ENCODE results near the gene IRX6. TPM values are rescaled to one million over a fixed set of nuclear protein-coding genes. Genes with fewer than 3 reads are reported as not detected.

The IRX6 gene
- polyA plus RNA-seq, 6 donors from 2014 or later = not detected

DNA sequence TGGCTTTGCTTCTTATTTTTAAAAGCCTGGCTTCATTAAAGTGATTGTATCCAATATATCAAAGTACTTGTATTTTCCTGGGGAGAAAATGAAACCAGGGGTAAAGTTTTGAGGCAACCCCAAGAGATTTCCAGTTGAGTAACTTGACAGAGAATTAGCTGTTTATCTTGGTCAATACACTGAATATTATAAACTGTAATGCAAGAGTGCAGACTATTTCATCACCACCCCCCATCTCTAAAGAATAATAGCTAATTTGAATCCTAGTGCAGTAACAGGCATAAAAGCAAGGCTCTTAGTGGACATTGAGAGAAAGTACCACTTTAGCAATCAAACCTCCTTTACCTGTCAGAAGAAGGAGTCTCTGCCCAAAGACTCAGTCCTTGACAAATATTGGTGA is 27.0 kb downstream of the IRX6 start:
- DNase-seq (no peak), ATAC-seq (ENCODE audit: low read depth in 2 of 2) (no peak)
- peaks cover 0 to 9% (median 1%) of the 10 kb centered on the region in 7 donors for H3K9me3 Mint-ChIP-seq

DNA sequence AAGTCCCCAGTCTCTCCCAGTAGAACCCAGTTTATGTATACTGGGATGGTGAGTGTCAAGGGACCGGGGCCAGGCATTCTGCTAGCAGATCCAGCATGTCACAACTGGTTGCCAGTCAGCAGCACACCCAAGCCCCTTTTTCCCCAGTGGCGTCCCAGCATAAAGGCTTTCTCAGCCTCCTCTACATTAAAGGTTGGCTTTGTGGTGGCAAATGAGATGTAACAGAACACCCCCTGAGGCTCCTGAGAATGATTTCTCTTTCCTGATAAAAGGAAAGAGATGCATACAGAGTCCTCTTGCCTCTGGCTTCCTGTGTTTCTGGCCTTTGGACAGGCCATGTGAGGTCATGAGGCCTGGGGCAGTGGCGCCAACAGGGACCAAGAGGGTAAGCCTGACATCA is 27.9 kb downstream of the IRX6 start:
- DNase-seq (no peak), ATAC-seq (ENCODE audit: low read depth in 2 of 2) (no peak)
- H3K27me3 Mint-ChIP-seq = peaks cover 6 to 25% (median 19%) of the 10 kb centered on the region in 3 donors
- H3K4me1 Mint-ChIP-seq = no peaks in the 10 kb centered on the region
- no peak overlapping the region for H3K4me3 Mint-ChIP-seq
- no peaks in the 10 kb centered on the region for H3K36me3 Mint-ChIP-seq
- peaks cover 0 to 5% (median 1%) of the 10 kb centered on the region in 7 donors for H3K9me3 Mint-ChIP-seq
- no peak overlapping the region for H3K27ac Mint-ChIP-seq

More for the DNA sequence above, 27.0 kb downstream of the IRX6 start:
- Mint-ChIP-seq H3K27ac (no peak overlapping the region), H3K4me1 (no peaks in the 10 kb centered on the region), H3K4me3 (no peak overlapping the region), H3K27me3 (peaks cover 8 to 32% (median 23%) of the 10 kb centered on the region in 3 donors), H3K36me3 (no peaks in the 10 kb centered on the region)

DNA sequence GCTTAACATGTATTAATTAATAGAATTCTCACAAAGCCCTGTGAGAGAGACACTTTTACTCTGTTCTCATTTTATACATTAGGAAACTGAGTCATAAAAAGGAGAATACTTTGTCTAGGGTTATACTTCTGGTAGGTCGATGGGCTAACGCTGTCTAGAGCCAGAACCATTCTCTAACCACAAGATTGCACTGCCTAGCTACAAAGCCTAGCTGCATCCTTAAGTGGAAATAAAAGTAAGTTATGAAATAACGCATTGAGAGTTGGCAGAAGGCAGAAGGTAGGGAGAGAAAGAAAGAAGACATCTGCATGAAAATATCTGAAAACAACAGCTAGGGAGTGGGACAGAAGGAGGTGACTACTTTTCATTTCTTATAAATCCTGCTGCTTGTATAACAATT is 33.2 kb downstream of the IRX6 start:
- Mint-ChIP-seq H3K4me1 (no peaks in the 10 kb centered on the region), H3K9me3 (peaks cover 0 to 5% (median 2%) of the 10 kb centered on the region in 7 donors), H3K36me3 (no peaks in the 10 kb centered on the region), H3K4me3 (no peak overlapping the region), H3K27me3 (peaks cover 0 to 7% (median 6%) of the 10 kb centered on the region in 3 donors), H3K27ac (no peak overlapping the region)
- no peak for DNase-seq
- no peak for ATAC-seq (ENCODE audit: low read depth in 2 of 2)

DNA sequence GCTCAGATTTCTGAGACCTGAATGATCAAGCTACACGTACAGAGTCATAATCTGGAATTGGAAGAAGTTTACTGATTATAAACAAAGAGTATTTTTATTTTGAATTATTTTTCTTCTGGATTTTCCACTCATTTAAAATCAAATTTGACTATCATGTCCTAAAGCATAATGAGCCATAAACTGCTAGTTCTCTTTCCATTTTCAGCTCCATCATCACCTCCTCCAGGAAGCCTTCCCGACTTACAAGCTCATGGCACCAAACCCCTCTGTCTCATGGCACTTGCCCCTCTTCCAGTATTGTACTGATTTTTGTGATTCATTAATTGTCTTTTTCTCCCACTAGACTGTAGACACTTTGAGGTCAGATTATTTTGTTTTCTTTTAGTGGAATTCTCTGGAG is 35.9 kb downstream of the IRX6 start:
- Mint-ChIP-seq H3K27ac (no peak overlapping the region), H3K36me3 (no peaks in the 10 kb centered on the region), H3K27me3 (peaks cover 0 to 9% (median 8%) of the 10 kb centered on the region in 3 donors), H3K4me3 (no peak overlapping the region), H3K4me1 (no peaks in the 10 kb centered on the region), H3K9me3 (peaks cover 0 to 4% (median 0%) of the 10 kb centered on the region in 7 donors)
- ATAC-seq (ENCODE audit: low read depth in 2 of 2) (no peak), DNase-seq (no peak)

DNA sequence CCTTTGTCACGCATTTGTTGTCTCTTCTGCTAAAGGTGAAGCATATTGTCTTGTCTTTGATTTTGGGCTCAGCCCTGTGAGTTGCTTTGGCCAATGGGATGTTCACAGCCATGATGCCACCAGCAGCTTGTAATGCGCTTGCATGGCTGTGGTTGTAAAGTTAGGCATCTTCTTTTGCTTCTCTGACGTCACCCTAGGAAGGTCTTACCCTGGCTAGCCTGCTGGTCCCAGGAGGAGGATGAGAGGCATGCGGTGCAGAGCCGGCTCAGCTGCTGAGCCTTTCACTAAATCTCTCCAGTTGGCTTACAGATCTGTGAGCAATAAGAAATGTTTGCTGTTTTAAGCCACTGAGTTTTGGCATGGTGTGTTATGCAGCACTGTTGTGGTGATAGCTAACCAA is 40.8 kb downstream of the IRX6 start:
- peaks cover 0 to 3% (median 0%) of the 10 kb centered on the region in 7 donors for H3K9me3 Mint-ChIP-seq
- H3K36me3 Mint-ChIP-seq = no peaks in the 10 kb centered on the region
- ATAC-seq (ENCODE audit: low read depth in 2 of 2) (no peak), DNase-seq (no peak)
- H3K27me3 Mint-ChIP-seq = peaks cover 16 to 20% (median 19%) of the 10 kb centered on the region in 3 donors
- no peak overlapping the region for H3K4me3 Mint-ChIP-seq
- no peak overlapping the region for H3K27ac Mint-ChIP-seq
- no peaks in the 10 kb centered on the region for H3K4me1 Mint-ChIP-seq

DNA sequence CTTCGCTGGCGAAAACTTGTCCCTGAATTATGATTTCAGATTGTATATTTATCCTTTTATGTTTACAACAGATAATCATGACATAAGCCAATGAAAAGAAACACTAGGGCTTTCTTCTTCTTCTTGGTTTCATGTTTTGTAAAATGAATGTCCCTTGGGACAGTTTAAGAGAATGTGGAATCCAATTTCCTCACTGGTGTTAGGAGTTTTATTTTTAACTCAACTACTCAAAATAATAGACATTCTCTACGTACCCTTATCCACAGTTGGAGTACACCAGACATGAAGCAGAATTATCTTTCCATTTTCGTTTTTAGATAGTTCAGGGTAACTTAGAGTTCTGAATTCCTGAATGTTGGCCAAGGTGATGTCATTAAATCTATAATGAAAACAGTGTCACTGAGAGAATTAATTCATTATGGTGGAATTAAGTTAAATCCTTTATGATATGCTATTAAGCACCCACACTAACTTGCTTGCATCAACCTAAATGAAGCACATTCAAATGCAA is 43.4 kb downstream of the IRX6 start:
- Mint-ChIP-seq H3K27ac (no peak overlapping the region), H3K36me3 (no peaks in the 10 kb centered on the region), H3K9me3 (peaks cover 0 to 4% (median 0%) of the 10 kb centered on the region in 7 donors), H3K27me3 (peaks cover 35 to 43% (median 37%) of the 10 kb centered on the region in 3 donors), H3K4me3 (no peak overlapping the region), H3K4me1 (no peaks in the 10 kb centered on the region)
- no peak for DNase-seq
- no peak for ATAC-seq (ENCODE audit: low read depth in 2 of 2)

DNA sequence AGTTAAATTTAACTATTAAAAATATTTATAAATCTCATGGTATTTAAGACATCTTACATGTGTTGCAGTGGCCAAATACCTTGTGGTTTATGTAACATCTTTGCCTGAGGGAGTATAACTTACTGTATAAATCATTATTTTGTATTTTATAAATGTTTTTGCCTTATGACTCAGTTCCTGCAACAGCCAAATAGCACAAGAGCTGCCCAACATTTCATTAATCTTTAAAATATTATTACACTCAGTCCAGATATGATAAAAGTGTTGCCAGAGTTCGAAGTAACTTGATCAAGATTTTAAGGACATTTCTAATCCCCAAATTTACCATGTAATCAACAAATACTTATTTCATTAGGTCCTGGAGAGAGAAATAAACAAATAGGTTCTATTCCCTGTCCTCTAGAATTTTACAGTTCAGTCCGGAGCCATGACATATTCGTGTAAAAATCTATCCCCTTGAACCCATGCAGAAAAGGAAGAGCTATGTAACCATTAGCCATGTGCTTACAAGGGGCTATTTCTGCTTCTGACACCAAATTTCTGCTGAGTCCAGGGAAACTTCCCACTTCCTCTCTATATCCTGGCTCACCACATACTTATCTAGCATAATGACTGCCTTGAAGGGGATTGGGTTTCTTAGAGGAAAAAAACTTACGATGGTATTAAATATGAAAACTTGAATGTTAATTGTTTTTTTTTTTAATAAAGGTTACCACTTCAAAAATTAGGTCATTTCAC is 44.0 kb downstream of the IRX6 start:
- DNase-seq (no peak), ATAC-seq (ENCODE audit: low read depth in 2 of 2) (no peak)
- Mint-ChIP-seq H3K27me3 (peaks cover 42 to 50% (median 42%) of the 10 kb centered on the region in 3 donors), H3K27ac (no peak overlapping the region), H3K36me3 (no peaks in the 10 kb centered on the region), H3K9me3 (peaks cover 0 to 4% (median 0%) of the 10 kb centered on the region in 7 donors), H3K4me3 (no peak overlapping the region), H3K4me1 (no peaks in the 10 kb centered on the region)

DNA sequence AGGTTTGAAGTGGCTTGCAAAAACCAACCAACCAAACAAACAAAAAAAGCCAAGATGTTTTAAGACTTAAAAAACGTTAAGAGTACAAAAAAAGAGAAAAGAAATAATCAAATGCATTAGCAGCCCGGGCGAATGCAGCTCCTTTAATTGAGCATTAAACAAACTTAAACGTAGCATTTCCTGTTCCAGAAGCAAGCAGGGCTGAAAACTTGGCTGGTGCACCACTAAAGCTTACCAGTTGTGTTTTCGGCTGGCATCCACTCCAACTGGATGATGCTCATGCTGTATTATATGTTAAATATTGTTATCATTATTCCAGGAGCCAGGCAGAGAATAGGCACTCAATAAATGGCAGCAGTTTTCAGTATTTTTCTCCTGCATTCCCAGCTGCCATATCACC is 45.1 kb downstream of the IRX6 start:
- Mint-ChIP-seq H3K4me3 (no peak overlapping the region), H3K4me1 (no peaks in the 10 kb centered on the region), H3K27me3 (peaks cover 41 to 61% (median 53%) of the 10 kb centered on the region in 3 donors), H3K27ac (no peak overlapping the region), H3K36me3 (no peaks in the 10 kb centered on the region), H3K9me3 (peaks cover 0 to 4% (median 0%) of the 10 kb centered on the region in 7 donors)
- no peak for DNase-seq
- ATAC-seq (ENCODE audit: low read depth in 2 of 2) = no peak

DNA sequence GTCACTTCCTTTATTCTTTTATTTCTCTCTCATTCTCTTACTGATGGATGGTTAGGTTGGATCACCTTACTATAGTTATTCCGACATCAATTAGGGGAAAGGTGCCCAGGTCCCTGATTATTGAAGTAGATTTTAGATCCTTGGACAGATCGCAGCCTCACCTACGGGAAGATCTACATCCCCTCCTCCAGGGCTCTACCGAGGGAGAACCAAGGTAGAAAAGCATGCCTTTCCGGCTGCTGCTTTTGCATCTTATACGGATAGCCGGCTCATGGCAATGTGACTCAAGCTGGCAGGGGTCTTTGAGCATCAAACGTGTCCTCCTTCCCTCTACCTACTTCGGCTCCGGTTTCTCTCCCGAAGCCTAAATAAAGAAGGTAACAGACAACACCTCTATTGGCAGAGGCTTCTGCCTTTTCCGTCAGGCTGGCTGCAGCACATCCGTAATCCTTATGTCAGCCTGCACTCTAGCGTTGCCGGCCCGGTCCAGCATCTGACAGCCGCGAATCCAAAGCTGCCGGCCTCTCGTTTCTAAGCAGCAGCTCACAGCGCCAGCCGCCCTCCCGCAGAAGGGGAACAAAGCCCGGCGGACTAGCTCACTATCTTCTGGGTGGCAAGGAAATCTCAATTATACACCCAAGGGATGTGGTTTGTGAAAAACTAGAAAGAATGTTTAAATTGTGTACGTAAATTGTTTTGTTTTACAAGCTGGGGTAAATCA is 46.9 kb downstream of the IRX6 start:
- Mint-ChIP-seq H3K9me3 (peaks cover 0 to 4% (median 0%) of the 10 kb centered on the region in 7 donors), H3K27me3 (peaks cover 44 to 59% (median 58%) of the 10 kb centered on the region in 3 donors), H3K36me3 (no peaks in the 10 kb centered on the region), H3K4me3 (no peak overlapping the region), H3K4me1 (no peaks in the 10 kb centered on the region), H3K27ac (no peak overlapping the region)
- no peak for DNase-seq
- ATAC-seq (ENCODE audit: low read depth in 2 of 2) = no peak

DNA sequence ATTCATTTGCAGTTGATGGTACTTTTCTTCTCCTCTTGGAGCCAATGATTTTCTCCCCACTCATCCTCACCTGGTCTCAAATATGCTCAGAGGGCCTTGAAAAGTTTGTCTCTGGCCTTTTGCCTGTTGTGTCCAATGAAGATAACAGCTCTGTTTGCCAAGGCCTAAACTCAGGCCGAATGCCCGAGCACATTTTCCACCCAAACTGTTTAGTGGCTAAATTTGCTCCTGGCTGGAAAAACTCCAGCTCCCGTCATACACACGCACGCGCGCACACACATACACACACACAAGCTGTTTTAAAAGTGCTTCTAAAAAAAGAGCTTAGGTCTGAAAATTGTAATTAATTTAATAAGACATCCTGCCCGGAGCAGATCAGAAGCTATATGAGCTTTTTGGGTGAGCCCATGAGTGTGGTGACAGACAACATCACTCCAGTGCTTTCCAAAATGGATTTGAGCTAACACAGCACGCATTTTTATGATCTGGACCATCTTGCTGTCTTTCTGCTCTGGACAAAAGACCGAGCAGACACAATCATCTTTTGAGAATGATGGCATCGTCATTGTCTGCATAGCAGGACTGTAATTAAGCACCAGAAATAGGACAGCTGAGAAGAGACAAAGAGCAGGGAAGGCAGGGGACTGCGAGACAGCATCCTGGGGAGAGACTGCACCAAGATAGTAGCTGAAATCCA is 48.9 kb downstream of the IRX6 start:
- DNase-seq = no peak
- Mint-ChIP-seq H3K4me1 (no peaks in the 10 kb centered on the region), H3K36me3 (no peaks in the 10 kb centered on the region), H3K27me3 (peaks cover 37 to 61% (median 56%) of the 10 kb centered on the region in 3 donors), H3K27ac (no peak overlapping the region), H3K9me3 (peaks cover 0 to 4% (median 0%) of the 10 kb centered on the region in 7 donors), H3K4me3 (no peak overlapping the region)
- ATAC-seq (ENCODE audit: low read depth in 2 of 2) = no peak

DNA sequence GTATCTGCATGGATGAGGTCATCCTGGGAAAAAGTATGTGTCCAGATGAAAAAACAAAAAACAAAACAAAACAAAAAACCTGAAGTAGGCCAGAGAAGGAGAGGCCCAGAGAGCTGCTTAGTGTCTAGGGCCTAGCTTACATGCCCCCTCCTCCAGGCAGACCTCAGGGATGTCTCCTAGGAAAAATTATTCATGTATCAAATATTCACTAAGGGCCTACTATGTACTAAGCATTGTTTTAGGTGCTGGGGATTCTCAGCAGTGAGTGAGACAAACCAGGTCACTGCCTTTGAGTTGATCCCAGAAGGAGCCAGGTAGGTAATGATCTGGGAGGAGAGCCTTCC is 49.5 kb downstream of the IRX6 start:
- ATAC-seq (ENCODE audit: low read depth in 2 of 2) (no peak), DNase-seq (no peak)
- H3K4me1 Mint-ChIP-seq = no peaks in the 10 kb centered on the region
- H3K9me3 Mint-ChIP-seq = peaks cover 0 to 4% (median 0%) of the 10 kb centered on the region in 7 donors
- peaks cover 37 to 63% (median 52%) of the 10 kb centered on the region in 3 donors for H3K27me3 Mint-ChIP-seq
- H3K36me3 Mint-ChIP-seq = no peaks in the 10 kb centered on the region
- no peak overlapping the region for H3K4me3 Mint-ChIP-seq
- H3K27ac Mint-ChIP-seq = no peak overlapping the region

DNA sequence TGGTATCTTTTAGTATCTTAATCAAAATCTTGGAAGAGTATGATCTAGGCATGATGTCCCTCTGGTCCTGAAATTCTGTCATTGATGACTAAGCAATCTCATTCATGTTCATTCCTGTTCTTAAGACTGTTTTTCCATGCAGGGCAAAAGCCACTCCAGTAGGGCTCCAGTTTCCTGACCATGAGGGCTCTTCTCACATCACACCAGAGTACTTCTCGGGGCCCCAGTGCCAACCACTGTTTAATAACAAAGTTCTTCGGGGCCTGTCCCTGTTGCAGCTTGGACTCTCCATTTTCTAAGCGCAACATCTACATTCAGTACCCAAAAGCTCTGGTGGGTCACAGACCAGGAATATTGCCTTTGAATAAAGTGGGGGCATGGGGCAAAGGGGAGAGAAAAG is 52.0 kb downstream of the IRX6 start:
- Mint-ChIP-seq H3K9me3 (peaks cover 0 to 3% (median 0%) of the 10 kb centered on the region in 7 donors), H3K4me3 (no peak overlapping the region), H3K27ac (no peak overlapping the region), H3K4me1 (no peaks in the 10 kb centered on the region), H3K36me3 (no peaks in the 10 kb centered on the region), H3K27me3 (peaks cover 30 to 58% (median 54%) of the 10 kb centered on the region in 3 donors)
- ATAC-seq (ENCODE audit: low read depth in 2 of 2) (no peak), DNase-seq (no peak)

DNA sequence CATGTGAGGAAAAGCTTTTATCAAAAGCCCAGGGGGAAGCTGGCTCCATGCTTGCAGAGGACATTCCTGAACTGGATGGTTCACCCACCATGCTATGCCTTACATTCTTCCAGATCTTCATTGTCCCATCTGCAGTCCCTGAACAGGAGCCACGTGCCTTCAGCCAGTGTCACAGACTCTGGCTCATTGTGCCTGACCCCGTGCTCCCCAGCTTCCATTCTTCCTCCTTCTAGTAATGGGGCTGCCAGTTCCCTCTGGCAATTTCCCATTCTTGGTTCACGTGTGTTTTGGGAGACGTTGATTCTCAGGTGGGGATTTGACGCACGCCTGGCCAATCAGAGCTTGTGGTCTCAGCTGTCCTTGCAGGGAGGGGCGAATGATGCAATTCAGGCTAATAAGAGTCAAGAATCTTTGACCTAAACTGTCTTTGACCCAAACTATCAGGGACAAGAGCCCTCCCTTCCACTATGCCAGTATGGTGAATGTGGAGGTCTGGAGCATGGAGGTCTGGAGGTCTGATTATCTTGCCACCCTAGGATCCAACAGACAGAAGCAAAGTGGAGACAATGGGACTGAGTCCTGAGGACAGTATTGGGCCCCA is 52.7 kb downstream of the IRX6 start:
- H3K27ac Mint-ChIP-seq = no peak overlapping the region
- peaks cover 0 to 3% (median 0%) of the 10 kb centered on the region in 7 donors for H3K9me3 Mint-ChIP-seq
- H3K36me3 Mint-ChIP-seq = no peaks in the 10 kb centered on the region
- no peak for DNase-seq
- H3K4me1 Mint-ChIP-seq = no peaks in the 10 kb centered on the region
- H3K27me3 Mint-ChIP-seq = peaks cover 28 to 51% (median 47%) of the 10 kb centered on the region in 3 donors
- no peak overlapping the region for H3K4me3 Mint-ChIP-seq
- ATAC-seq (ENCODE audit: low read depth in 2 of 2) = no peak
